C1 segment of cervical spinal cord (tissue), 14 donors: Measurements from ENCODE around the gene IL17B.

Experiments
- DNase-seq, 14 donors: peaks; one replicate each; lab custom pipeline; 2025; lab: John Stamatoyannopoulos, UW

IL17B gene

GRCh38 chr5:149415066-149415967 is 36.2 kb upstream of the IL17B start:
- DNase-seq = no peak

- no peak for DNase-seq
Measured at GRCh38 chr5:149414405-149415065, 35.4 kb upstream of the IL17B start.

- DNase-seq = no peak
Measured at GRCh38 chr5:149413477-149414210, 34.6 kb upstream of the IL17B start.

GRCh38 chr5:149412783-149413476 is 33.8 kb upstream of the IL17B start:
- DNase-seq = no peak

- no peak for DNase-seq
Measured at GRCh38 chr5:149411738-149412519, 32.8 kb upstream of the IL17B start.

- no peak for DNase-seq
Measured at GRCh38 chr5:149410721-149411432, 31.8 kb upstream of the IL17B start.

GRCh38 chr5:149410071-149410470 is 31.0 kb upstream of the IL17B start:
- no peak for DNase-seq

- no peak for DNase-seq
Measured at GRCh38 chr5:149409268-149409948, 30.3 kb upstream of the IL17B start.

GRCh38 chr5:149408252-149409099 is 29.4 kb upstream of the IL17B start:
- DNase-seq = no peak

GRCh38 chr5:149407323-149408251 is 28.5 kb upstream of the IL17B start:
- DNase-seq = no peak

GRCh38 chr5:149406979-149407306 is 27.9 kb upstream of the IL17B start:
- DNase-seq = no peak

- DNase-seq = no peak
Measured at GRCh38 chr5:149406203-149406978, 27.3 kb upstream of the IL17B start.

- no peak for DNase-seq
Measured at GRCh38 chr5:149405550-149406202, 26.6 kb upstream of the IL17B start.

GRCh38 chr5:149404746-149405549 is 25.9 kb upstream of the IL17B start:
- DNase-seq = no peak

GRCh38 chr5:149403923-149404745 is 25.0 kb upstream of the IL17B start:
- no peak for DNase-seq
